UCSD-AML1 (cell line): ENCODE data around the gene FTCDNL1.

Source experiments
- DNase-seq: peaks from one replicate; lab custom pipeline; 2025; ENCODE audit not compliant: unreplicated experiment; lab: John Stamatoyannopoulos, UW

FTCDNL1 gene

GRCh38 chr2:199743415-199744120 lies 107.4 kb downstream of the FTCDNL1 start:
- no peak for DNase-seq

DNA sequence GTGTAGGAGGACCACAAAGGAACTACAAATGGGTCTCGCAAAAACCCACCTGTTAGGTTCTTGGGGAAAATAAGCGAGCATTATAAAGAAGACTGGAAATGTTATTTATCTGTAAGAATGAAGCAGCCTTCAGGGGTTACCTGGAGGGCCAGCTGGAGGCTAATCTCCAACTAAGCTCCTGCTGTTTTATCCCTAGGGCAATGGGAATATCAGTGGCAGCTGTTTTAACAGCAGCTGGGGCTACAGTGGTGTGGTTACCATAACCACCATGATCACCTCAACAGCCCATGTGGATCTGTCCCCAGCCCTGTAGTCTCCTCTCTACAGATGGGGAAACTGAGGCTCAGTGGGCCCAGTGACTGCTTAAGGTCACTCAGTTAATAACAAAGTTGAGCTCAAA lies 108.1 kb downstream of the FTCDNL1 start:
- no peak for DNase-seq

- no peak for DNase-seq
Measured at GRCh38 chr2:199740111-199740428, 110.9 kb downstream of the FTCDNL1 start.

DNA sequence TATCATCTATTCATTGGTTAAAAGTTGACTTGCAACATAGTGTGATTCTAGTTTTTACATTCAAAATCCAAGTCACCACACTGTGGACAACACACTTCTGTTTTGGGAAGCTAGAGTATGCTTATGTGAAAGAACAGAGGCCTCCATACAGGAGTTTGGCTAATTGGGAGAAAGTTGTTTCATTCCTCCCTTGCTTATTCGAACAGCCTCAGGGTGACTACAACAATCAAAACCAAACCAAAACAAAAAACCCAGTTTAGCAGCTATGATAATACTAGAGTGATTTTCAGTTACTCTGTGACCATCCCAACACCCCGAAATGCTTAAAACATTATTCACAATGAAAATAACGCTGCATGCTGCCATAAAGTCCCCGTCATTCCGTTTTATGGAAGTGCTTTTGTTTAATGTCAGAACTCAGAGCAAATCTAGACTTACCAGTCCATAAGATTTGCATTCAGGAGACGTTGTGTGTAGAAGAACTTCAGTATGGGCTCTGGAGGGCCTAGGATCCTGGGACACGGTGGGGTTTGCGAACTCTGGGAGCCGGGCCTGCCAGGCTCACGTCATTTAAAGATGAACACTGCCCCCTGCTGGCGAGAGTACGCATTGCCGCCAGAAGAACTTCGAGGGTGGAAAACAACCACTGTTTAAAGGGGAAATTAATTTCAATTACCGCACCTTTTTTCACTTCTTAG lies 111.4 kb downstream of the FTCDNL1 start:
- peak; percentile 69 for DNase-seq

DNA sequence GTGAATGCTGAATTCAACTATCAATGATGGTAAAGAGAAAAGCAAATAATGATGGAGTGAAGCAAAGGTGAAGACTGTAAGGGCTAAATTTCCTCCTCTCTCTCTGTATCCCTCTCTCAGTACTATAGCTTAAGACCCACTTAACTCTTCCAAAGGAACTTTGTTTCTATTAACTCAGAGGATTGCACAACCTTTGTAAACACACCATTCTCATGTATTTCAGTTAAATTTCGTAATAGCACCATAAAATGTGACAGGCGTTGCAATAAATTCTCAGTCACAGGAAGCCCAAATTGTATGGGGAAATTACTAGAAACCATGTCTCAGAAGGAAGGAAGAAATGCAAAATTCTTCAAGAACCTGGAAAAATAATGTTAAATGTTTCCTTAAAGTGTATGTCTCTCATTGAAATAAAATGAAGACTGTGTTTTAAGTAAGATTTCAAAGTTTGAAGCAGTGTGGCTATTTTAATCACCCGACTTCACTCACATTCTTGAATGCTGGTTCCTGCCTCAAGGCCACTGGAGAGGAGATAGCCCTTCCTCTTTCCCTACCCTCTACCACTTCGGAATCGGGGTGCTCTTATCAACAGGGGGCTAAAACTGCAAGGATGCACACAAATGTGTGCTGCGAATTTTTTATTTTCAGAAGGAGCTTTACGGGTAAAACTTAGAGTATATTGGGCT lies 112.1 kb downstream of the FTCDNL1 start:
- no peak for DNase-seq

DNA sequence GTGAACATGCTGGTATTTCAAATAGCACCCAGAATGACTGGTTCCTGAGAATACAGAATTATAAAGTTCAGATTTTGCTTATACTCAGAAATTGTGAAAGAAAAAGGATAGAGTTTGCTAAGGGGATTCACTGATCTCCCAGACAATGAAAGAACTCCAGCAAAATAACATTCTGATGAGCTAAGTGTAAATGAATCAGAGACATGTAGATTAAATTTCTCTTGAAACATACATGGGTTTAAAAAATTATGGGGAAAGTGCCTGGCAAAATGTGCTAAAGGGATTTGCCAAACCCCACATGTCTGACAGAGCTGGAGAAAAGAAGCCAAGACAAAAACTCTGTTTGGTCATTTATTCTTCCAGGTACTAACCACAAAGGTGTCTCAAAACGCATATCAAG lies 116.3 kb downstream of the FTCDNL1 start:
- no peak for DNase-seq

DNA sequence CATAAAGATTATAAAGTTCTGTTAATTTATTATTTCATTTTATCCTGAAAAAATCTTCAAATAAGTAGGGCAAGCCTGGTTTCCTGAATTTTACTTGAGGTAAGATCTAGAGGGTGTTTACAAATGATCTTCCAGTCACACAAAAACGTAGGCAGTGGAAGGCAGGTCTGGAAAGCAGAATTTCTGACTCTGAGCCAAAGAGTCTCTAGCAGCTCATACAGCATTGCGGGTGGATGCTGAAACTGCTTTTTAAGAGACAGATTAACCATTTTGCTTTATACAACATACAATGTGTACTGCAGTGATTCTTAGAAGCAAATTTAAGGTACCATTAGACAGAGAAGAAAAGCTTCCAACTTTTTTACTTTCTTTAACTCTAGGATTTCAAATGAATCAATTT lies 117.0 kb downstream of the FTCDNL1 start:
- no peak for DNase-seq

GRCh38 chr2:199727801-199728200 lies 123.2 kb downstream of the FTCDNL1 start:
- no peak for DNase-seq

GRCh38 chr2:199727306-199727705 lies 123.7 kb downstream of the FTCDNL1 start:
- no peak for DNase-seq

GRCh38 chr2:199718074-199718473 lies 132.9 kb downstream of the FTCDNL1 start:
- no peak for DNase-seq

DNA sequence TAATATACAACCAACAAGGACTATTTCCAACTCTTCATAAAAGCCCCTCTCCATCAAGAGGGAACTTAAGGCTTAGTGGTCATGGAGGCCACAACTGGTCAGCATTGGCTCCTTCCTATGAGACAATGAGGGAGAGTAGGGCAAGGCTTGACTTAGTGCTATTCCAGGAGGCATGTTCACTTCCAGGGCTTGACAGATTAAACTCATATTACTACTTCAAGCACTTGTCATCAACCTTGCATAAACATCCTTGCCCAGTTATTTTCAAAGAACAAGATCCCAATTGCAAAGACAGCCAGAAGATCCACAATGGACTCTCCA lies 133.4 kb downstream of the FTCDNL1 start:
- no peak for DNase-seq

DNA sequence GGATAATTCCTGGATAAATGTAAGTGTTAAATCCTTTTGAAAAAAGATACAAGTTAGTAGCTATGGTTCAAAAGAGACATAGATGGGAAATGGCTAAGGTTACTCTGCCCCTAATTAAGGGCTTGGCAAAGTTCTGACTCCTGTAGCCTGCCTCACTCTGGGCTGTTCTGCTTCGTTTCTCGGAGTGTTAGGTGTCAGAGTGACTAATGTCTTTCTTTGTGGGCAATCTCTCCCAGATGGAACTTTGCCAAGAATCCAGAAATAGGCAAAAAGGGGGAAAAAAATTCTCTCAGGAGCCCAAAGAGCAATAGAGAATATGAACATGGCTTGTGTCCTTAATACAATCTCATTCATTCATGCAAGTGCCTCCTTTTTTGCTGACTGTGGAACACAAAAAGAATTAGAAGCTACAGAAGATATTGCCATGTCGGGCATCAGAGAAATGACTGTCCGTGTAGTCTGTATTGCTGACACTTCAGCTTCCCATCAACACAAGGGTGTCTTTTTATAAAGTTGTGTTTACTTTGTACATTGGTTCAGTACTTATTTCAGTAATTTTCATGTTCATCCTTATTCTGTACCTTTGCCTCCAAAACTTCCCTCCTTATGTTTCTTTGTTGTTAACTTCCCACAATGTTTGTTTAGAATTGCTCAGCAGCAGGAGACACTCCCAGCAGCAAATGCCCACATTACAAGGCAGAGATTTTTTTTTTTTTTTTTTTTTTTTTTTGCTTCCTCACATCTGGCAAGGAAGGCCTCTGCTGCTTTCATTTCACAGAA lies 134.0 kb downstream of the FTCDNL1 start:
- DNase-seq = no peak

GRCh38 chr2:199713746-199714145 lies 137.2 kb downstream of the FTCDNL1 start:
- no peak for DNase-seq

GRCh38 chr2:199710551-199710950 lies 140.4 kb downstream of the FTCDNL1 start:
- no peak for DNase-seq
